ENCODE data around the gene TNFRSF1B. TPM values are rescaled to one million over a fixed set of nuclear protein-coding genes. Genes with fewer than 3 reads are reported as not detected.

TNFRSF1B gene
- total and polyA plus RNA-seq, 9 of the 15 experiments (the other 6 are each of a cell fraction or from before 2014, with no cell fraction given) = 8.8 to 91.3 (median 36.0) TPM

DNA sequence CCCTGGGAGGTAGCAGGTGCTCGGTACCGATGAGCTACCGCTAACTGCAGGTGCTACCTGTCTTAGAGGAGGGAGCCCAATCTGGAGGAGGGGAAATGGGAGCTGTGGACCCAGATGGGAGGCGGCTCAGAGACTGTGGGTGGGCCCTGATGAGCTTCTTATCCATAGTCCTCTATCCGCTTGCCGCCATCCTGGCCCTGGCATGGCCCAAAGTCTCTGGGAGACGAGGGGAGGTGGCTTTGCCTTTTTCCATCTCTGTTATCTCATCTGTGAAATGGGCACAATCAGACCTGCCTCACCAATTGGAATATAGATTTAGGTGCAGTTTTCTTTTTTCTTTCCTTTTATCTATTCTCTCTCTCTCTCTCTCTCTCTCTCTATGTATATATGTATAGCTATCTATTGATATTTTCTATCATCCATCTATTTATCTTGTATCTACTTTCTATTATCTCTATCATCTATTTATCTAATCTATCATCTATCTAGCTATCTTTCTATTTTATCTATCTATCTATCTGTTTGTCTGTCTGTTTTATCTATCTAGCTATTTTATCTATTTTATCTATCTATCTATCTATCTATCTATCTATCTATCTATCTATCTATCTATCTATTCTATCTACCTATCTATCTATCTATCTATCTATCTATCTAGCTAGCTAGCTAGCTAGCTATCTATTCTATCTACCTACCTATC lies 16.5 kb downstream of the TNFRSF1B start (continued):
- TF ChIP-seq, protein P1, sequence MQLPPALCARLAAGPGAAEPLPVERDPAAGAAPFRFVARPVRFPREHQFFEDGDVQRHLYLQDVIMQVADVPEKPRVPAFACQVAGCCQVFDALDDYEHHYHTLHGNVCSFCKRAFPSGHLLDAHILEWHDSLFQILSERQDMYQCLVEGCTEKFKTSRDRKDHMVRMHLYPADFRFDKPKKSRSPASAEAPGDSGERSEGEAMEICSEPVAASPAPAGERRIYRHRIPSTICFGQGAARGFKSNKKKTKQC (CRISPR knock-in tag; IDR thresholded peaks at IDR 0.05) = no peak
- TF ChIP-seq CAMTA2 (CRISPR knock-in tag; conservative IDR thresholded peaks at IDR 0.05) = no peak
- TF ChIP-seq RFX5 (IDR thresholded peaks at IDR 0.05; ENCODE audit: low read depth, low read length) = no peak
- TF ChIP-seq DPF2 (IDR thresholded peaks at IDR 0.05) = no peak
- no peak for TF ChIP-seq CHD4 (IDR thresholded peaks at IDR 0.05; ENCODE audit: insufficient read depth, insufficient replicate concordance, low read depth, low read length, poor library complexity, severe bottlenecking)
- TF ChIP-seq KDM2B (CRISPR knock-in tag; IDR thresholded peaks at IDR 0.05) = no peak
- no peak for TF ChIP-seq MAX (CRISPR knock-in tag; IDR thresholded peaks at IDR 0.05)
- TF ChIP-seq ZNF274 (IDR thresholded peaks at IDR 0.05; ENCODE audit: borderline replicate concordance, low read depth, low read length) = no peak
- TF ChIP-seq NR4A1 (CRISPR knock-in tag; IDR thresholded peaks at IDR 0.05) = no peak
- TF ChIP-seq NR4A1 (tag; IDR thresholded peaks at IDR 0.05) = no peak
- no peak for TF ChIP-seq HMGN3 (IDR thresholded peaks at IDR 0.05; ENCODE audit: borderline replicate concordance, extremely low read depth, insufficient read length, low read depth, low read length)
